ENCODE measurements around the gene CCDC158. TPM values are rescaled to one million over a fixed set of nuclear protein-coding genes. Genes with fewer than 3 reads are reported as not detected.

The CCDC158 gene
- total and polyA plus RNA-seq, 2 of the 4 experiments (the other 2 are of a cell fraction): not detected

DNA sequence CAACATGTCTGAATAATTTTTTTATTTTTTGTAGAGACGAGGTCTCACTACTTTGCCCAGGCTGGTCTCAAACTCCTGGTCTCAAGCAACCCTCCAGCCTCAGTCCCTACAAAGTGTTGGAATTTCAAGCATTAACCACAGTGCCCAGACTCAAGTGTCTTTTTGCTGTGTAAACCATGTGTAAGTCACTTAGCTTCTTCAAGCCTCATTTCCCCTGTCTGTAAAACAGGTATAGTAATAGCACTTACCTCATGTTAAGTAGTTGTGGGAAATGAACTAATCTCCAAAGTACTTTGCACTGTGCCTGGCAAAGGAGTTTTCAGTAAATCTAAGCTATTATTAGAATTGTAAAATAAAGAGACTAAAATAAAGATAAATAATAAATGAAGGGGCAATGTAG is 78.8 kb downstream of the CCDC158 start:
- no peak overlapping the region for H3K4me2 ChIP-seq (ENCODE audit: low read depth, low read length)
- no peaks in the 10 kb centered on the region for H3K4me1 ChIP-seq (ENCODE audit: control insufficient read depth, insufficient read depth, low read length)
- no peak overlapping the region for H4K8ac ChIP-seq (ENCODE audit: low read depth in 2 of 2, low read length in 2 of 2)
- ATAC-seq (ENCODE audit: low read depth) (no peak), DNase-seq (no peak)
- no peak overlapping the region for H2BK5ac ChIP-seq (ENCODE audit: low read depth, low read length, poor library complexity, severe bottlenecking)
- no peak overlapping the region for H3K14ac ChIP-seq (replicated peaks; ENCODE audit: low read depth, low read length)
- no peak overlapping the region for H2AK5ac ChIP-seq (ENCODE audit: low read depth, low read length)
- H2BK15ac ChIP-seq (ENCODE audit: low read depth, low read length): no peak overlapping the region
- no peaks in the 10 kb centered on the region for H3K9me3 ChIP-seq (ENCODE audit: control insufficient read depth, insufficient read depth, low read length)
- CTCF ChIA-PET: no interaction called here
- in situ Hi-C loops (cut with MboI; ENCODE audit: low sequenced_read_pairs) (no loop called here), intact Hi-C loops (cut with micrococcal nuclease) (no loop called here), dilution Hi-C loops (cut with HindIII; ENCODE audit: low sequenced_read_pairs, unreplicated experiment) (no loop called here)
- BruUV-seq (replicated peaks): no TSS peak
- no peak overlapping the region for H4K5ac ChIP-seq (ENCODE audit: low read depth, low read length)
- H3K36me3 ChIP-seq (ENCODE audit: control insufficient read depth, insufficient read depth, low read length): no peaks in the 10 kb centered on the region
- TF ChIP-seq RFX5 (IDR thresholded peaks at IDR 0.05; ENCODE audit: low read depth, low read length) (no peak), RAD21 (IDR thresholded peaks at IDR 0.05; ENCODE audit: low read length) (no peak), NFE2L2 (IDR thresholded peaks at IDR 0.05; ENCODE audit: low read depth, low read length) (no peak), CHD1 (IDR thresholded peaks at IDR 0.05; ENCODE audit: low read depth, low read length) (no peak), BHLHE40 (IDR thresholded peaks at IDR 0.05; ENCODE audit: low read depth, low read length) (no peak), MXI1 (IDR thresholded peaks at IDR 0.05; ENCODE audit: borderline replicate concordance, low read depth, low read length) (no peak), POLR2A (IDR thresholded peaks at IDR 0.05; ENCODE audit: low read depth, low read length) (no peak), CTCF (conservative IDR thresholded peaks at IDR 0.05; ENCODE audit: low read depth, low read length) (no peak), MAZ (IDR thresholded peaks at IDR 0.05; ENCODE audit: borderline replicate concordance, low read depth, low read length) (no peak), RCOR1 (IDR thresholded peaks at IDR 0.05; ENCODE audit: insufficient replicate concordance, low read length) (no peak), SMC3 (IDR thresholded peaks at IDR 0.05; ENCODE audit: low read depth, low read length) (no peak), FOS (IDR thresholded peaks at IDR 0.05; ENCODE audit: low read depth, low read length) (no peak), MAFK (IDR thresholded peaks at IDR 0.05; ENCODE audit: low read depth, low read length) (no peak)
- no peak overlapping the region for H3K4me3 ChIP-seq (ENCODE audit: insufficient read depth, low read depth, low read length)
- no peak overlapping the region for H3K27ac ChIP-seq (ENCODE audit: insufficient read depth, low read length)
- H3K9ac ChIP-seq (ENCODE audit: low read depth, low read length): no peak overlapping the region
- no CpG with 5 or more reads among the region's 1 CpG for WGBS, 2 experiments (ENCODE audit: extremely low coverage in 2 of 2, insufficient read length in 1 of 2)
- no peak overlapping the region for H2BK20ac ChIP-seq (ENCODE audit: low read depth, low read length)
- H4K20me1 ChIP-seq (ENCODE audit: insufficient read depth, low read length): no peaks in the 10 kb centered on the region
- peaks cover 9% of the 10 kb centered on the region for H3K27me3 ChIP-seq (ENCODE audit: control insufficient read depth, insufficient read depth, low read length)
- POLR2A ChIA-PET (ENCODE audit: unreplicated experiment): no interaction called here
- no peak overlapping the region for H4K91ac ChIP-seq (ENCODE audit: insufficient read depth, low read depth, low read length)
- H3K56ac ChIP-seq (ENCODE audit: extremely low read depth, insufficient read depth, low read length): no peak overlapping the region
- no peaks in the 10 kb centered on the region for H3K9me1 ChIP-seq (ENCODE audit: insufficient read depth, low read length)
- H2AK9ac ChIP-seq (replicated peaks; ENCODE audit: low read depth, low read length, poor library complexity): no peak overlapping the region
- H2BK120ac ChIP-seq (ENCODE audit: low read depth, low read length): no peak overlapping the region
- no peak overlapping the region for H3K23ac ChIP-seq (ENCODE audit: low read depth, low read length)
- H2AFZ ChIP-seq (replicated peaks; ENCODE audit: low read length, poor library complexity): no peak overlapping the region
- no peak overlapping the region for H3K18ac ChIP-seq (ENCODE audit: low read depth, low read length)
- no peaks in the 10 kb centered on the region for H3K79me1 ChIP-seq (ENCODE audit: low read depth in 1 of 2, low read length in 2 of 2)
- H3K4ac ChIP-seq (ENCODE audit: low read depth, low read length): no peak overlapping the region
